Endothelial cell of umbilical vein (primary cell): ENCODE results near the gene LDLRAD3. TPM values are rescaled to one million over a fixed set of nuclear protein-coding genes. Genes with fewer than 3 reads are reported as not detected.

Source experiments
- BruUV-seq: library from RNA; stranded (reverse); fragments of 400-500 nt; replicated peaks from 2 replicates; lab custom pipeline; 2021; lab: Mats Ljungman, UMichigan
- CTCF ChIA-PET: fragments of 300-600, 350-600 bp; sonication (Branson Sonifier 250); formaldehyde crosslinking; loops from one replicate; lab custom pipeline; 2021; ENCODE audit warnings: antibody characterized with exemption, inconsistent platforms; lab: Charles Lee
- POLR2A ChIA-PET: fragments of 300-600, 350-600 bp; sonication (Branson Sonifier 250); formaldehyde crosslinking; loops from one replicate; lab custom pipeline; 2021; ENCODE audit warnings: antibody characterized with exemption, inconsistent platforms; lab: Charles Lee
- DNase-seq: peaks from one replicate; pipeline ENCODE4 v3.0.0-alpha.2; 2011; ENCODE audit warnings: low read depth, low spot score
- FAIRE-seq: peaks from 2 replicates; lab custom pipeline; 2011; peaks lifted over from hg19 to GRCh38; lab: Jason Lieb, UNC
- H2AFZ ChIP-seq: 2 replicates; pipeline ENCODE4 v1.6.0; 2012; ENCODE audit warnings: low read depth, low read length, control low read depth, inconsistent platforms
- H3K27ac ChIP-seq: 2 replicates; pipeline ENCODE4 v1.5.1; 2011; ENCODE audit warnings: low read depth, mild to moderate bottlenecking, control low read depth, low read length, moderate library complexity; ENCODE audit not compliant: insufficient read depth
- H3K27me3 ChIP-seq, 2 experiments: 2 replicates each; pipeline versions ENCODE4 v1.6.0 to v1.6.1; 2011; ENCODE audit warnings: low read length in 2 of 2, mixed read lengths in 1 of 2; ENCODE audit not compliant: control insufficient read depth in 2 of 2, insufficient read depth in 2 of 2
- H3K36me3 ChIP-seq, 2 experiments: 2 replicates in 1 of 2; 3 replicates in 1 of 2; pipeline ENCODE4 v1.5.1; 2011; ENCODE audit warnings: low read length in 2 of 2, mild to moderate bottlenecking in 1 of 2, moderate library complexity in 1 of 2; ENCODE audit not compliant: control insufficient read depth in 2 of 2, insufficient read depth in 2 of 2; ENCODE audit errors: extremely low read depth in 1 of 2
- H3K4me1 ChIP-seq: 3 replicates; pipeline ENCODE4 v1.5.1; 2011; ENCODE audit warnings: mild to moderate bottlenecking, low read length; ENCODE audit not compliant: control insufficient read depth, insufficient read depth; ENCODE audit errors: extremely low read depth
- H3K4me2 ChIP-seq: 2 replicates; pipeline ENCODE4 v1.6.1; 2011; ENCODE audit warnings: low read length, control low read depth, mixed read lengths; ENCODE audit not compliant: insufficient read depth
- H3K4me3 ChIP-seq, 3 experiments: fragments of 200-600 bp in 1 of 3; sonication (generic), shearing (Covaris generic) in 1 of 3; replicated peaks in 1 of 3; 2 replicates each; pipeline ENCODE4 v1.5.1; 2011 to 2016; ENCODE audit warnings: control low read depth in 3 of 3, low read length in 3 of 3, mild to moderate bottlenecking in 2 of 3, inconsistent platforms in 1 of 3, low read depth in 1 of 3, moderate library complexity in 1 of 3; ENCODE audit not compliant: insufficient read depth in 1 of 3
- H3K79me2 ChIP-seq: 2 replicates; pipeline ENCODE4 v1.6.0; 2012; ENCODE audit warnings: low read length, inconsistent platforms; ENCODE audit not compliant: control insufficient read depth, insufficient read depth
- H3K9ac ChIP-seq: replicated peaks from 2 replicates; pipeline ENCODE3; 2011; ENCODE audit warnings: low read length, control low read depth; ENCODE audit not compliant: insufficient read depth; ENCODE audit errors: extremely low read depth
- H3K9me1 ChIP-seq: replicated peaks from 3 replicates; pipeline ENCODE4 v1.6.0; 2011; ENCODE audit warnings: mild to moderate bottlenecking, low read length; ENCODE audit not compliant: control insufficient read depth, insufficient read depth; ENCODE audit errors: extremely low read depth
- H3K9me3 ChIP-seq: replicated peaks from 2 replicates; pipeline ENCODE4 v1.5.1; 2012; ENCODE audit warnings: low read length, inconsistent platforms; ENCODE audit not compliant: control insufficient read depth, insufficient read depth
- H4K20me1 ChIP-seq: replicated peaks from 2 replicates; pipeline ENCODE3; 2011; ENCODE audit warnings: mild to moderate bottlenecking, low read length; ENCODE audit not compliant: control insufficient read depth, insufficient read depth; ENCODE audit errors: extremely low read depth
- EZH2 ChIP-seq: IDR thresholded peaks from 2 replicates; pipeline ENCODE4 v1.6.1; 2012; ENCODE audit warnings: borderline replicate concordance, low read depth, mild to moderate bottlenecking, moderate library complexity, low read length, inconsistent platforms; ENCODE audit not compliant: severe bottlenecking
- FOS ChIP-seq: IDR thresholded peaks from 2 replicates; pipeline ENCODE4 v1.6.1; 2011; ENCODE audit warnings: mild to moderate bottlenecking, low read length, moderate library complexity, borderline replicate concordance; ENCODE audit not compliant: insufficient read depth
- GATA2 ChIP-seq: IDR thresholded peaks from 2 replicates; pipeline ENCODE4 v1.7.0; 2011; ENCODE audit warnings: low read depth, mild to moderate bottlenecking, moderate library complexity, mixed read lengths, low read length; ENCODE audit not compliant: insufficient read length, insufficient read depth
- JUN ChIP-seq: IDR thresholded peaks from 2 replicates; pipeline ENCODE4 v1.6.1; 2011; ENCODE audit warnings: borderline replicate concordance, low read depth; ENCODE audit not compliant: insufficient read length, insufficient read depth
- MYC ChIP-seq: IDR thresholded peaks from one replicate; pipeline ENCODE4 v1.6.1; 2011; ENCODE audit warnings: mild to moderate bottlenecking, low read depth, low read length
- POLR2A ChIP-seq: IDR thresholded peaks from 2 replicates; pipeline ENCODE4 v1.6.1; 2012; ENCODE audit warnings: low read depth, mild to moderate bottlenecking, control low read depth, low read length
- POLR2AphosphoS5 ChIP-seq: IDR thresholded peaks from 2 replicates; pipeline ENCODE4 v1.6.1; 2012; ENCODE audit warnings: low read depth, mild to moderate bottlenecking, control low read depth, low read length, moderate library complexity; ENCODE audit not compliant: insufficient read depth
- dilution Hi-C: fragments of 300-500 bp; cut with MboI; formaldehyde crosslinking; loops from one replicate; pipeline ENCODE4 v1.15.0; 2019; ENCODE audit warnings: low sequenced_read_pairs; ENCODE audit not compliant: extremely low pct_ligation_motif_present
- intact Hi-C: fragments of 100-400 bp; cut with micrococcal nuclease; formaldehyde crosslinking; loops from one replicate; pipeline ENCODE4 v1.10.0; 2022
- polyA plus RNA-seq, 4 experiments: library from polyadenylated mRNA; depleted of rRNA in 3 of 4; stranded (reverse) in 3 of 4; unstranded in 1 of 4; fragments of >200 nt; gene quantifications; 2 replicates each; pipeline versions ENCODE4 v1.2.1 to v1.2.3, GENCODE V29; 2011 to 2012; ENCODE audit warnings: missing spikeins in 1 of 4
- total RNA-seq: library from RNA; stranded (reverse); gene quantifications from 2 replicates; pipeline ENCODE4 v1.2.3, GENCODE V29; 2021
- TF ChIP-seq, protein P1 (sequence below): IDR thresholded peaks from 2 replicates; pipeline ENCODE4 v1.6.1; 2011; ENCODE audit not compliant: insufficient read depth, insufficient read length
- TF ChIP-seq, protein P2 (sequence below), 2 donors: IDR thresholded peaks; 1 replicate in 1 of 2; 2 replicates in 1 of 2; pipeline ENCODE4 v1.5.1; 2011; ENCODE audit warnings: low read length in 2 of 2, mild to moderate bottlenecking in 2 of 2, moderate library complexity in 2 of 2, control low read depth in 1 of 2, inconsistent platforms in 1 of 2, low read depth in 1 of 2; ENCODE audit not compliant: insufficient read depth in 1 of 2; ENCODE audit errors: extremely low read depth in 1 of 2

LDLRAD3 gene
- total and polyA plus RNA-seq, 2 donors (not counting 3 experiments of a cell fraction or from before 2014, with no cell fraction given) = 17.9 to 25.1 TPM

DNA sequence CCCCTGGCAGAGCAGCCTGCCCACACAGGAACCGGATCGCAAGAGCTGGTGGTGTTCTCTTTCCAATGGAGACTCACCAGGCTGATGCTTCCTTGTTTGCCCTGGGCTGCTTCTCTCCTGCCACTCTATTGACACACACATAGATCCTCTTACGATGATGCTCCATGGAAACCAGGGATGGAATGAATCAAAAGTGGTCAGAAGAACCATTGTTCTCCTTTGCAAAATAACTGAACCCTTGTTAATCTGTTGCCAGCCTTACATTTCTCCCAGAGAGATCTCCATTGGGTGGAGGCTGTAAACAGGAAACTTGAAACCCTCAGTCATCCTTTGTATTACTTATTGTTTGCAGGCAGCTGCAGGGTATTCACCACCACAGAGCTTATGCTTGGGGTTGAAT lies 24.6 kb upstream of the LDLRAD3 start:
- no TSS peak for BruUV-seq
- Histone ChIP-seq H3K9me3 (no peaks in the 10 kb centered on the region), H3K36me3 (no peaks in the 10 kb centered on the region), H3K4me3 (no peak overlapping the region), H3K9ac (no peak overlapping the region), H3K27me3 (peaks cover 3 to 5% of the 10 kb centered on the region in 2 experiments), H3K27ac (no peak overlapping the region), H3K4me2 (no peak overlapping the region), H4K20me1 (no peaks in the 10 kb centered on the region), H3K9me1 (no peaks in the 10 kb centered on the region), H3K4me1 (peaks cover 22% of the 10 kb centered on the region), H3K79me2 (no peaks in the 10 kb centered on the region), H2AFZ (no peak overlapping the region)
- no peak for TF ChIP-seq GATA2
- TF ChIP-seq, protein P1, sequence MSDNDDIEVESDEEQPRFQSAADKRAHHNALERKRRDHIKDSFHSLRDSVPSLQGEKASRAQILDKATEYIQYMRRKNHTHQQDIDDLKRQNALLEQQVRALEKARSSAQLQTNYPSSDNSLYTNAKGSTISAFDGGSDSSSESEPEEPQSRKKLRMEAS = no peak
- TF ChIP-seq, protein P2, sequence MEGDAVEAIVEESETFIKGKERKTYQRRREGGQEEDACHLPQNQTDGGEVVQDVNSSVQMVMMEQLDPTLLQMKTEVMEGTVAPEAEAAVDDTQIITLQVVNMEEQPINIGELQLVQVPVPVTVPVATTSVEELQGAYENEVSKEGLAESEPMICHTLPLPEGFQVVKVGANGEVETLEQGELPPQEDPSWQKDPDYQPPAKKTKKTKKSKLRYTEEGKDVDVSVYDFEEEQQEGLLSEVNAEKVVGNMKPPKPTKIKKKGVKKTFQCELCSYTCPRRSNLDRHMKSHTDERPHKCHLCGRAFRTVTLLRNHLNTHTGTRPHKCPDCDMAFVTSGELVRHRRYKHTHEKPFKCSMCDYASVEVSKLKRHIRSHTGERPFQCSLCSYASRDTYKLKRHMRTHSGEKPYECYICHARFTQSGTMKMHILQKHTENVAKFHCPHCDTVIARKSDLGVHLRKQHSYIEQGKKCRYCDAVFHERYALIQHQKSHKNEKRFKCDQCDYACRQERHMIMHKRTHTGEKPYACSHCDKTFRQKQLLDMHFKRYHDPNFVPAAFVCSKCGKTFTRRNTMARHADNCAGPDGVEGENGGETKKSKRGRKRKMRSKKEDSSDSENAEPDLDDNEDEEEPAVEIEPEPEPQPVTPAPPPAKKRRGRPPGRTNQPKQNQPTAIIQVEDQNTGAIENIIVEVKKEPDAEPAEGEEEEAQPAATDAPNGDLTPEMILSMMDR (IDR thresholded peaks at IDR 0.05; ENCODE audit: extremely low read depth in 1 of 2, insufficient read depth in 1 of 2, low read depth in 1 of 2, low read length in 2 of 2) = no peak
- TF ChIP-seq JUN = no peak
- no peak for TF ChIP-seq POLR2AphosphoS5
- no peak for TF ChIP-seq FOS
- no peak for TF ChIP-seq MYC
- TF ChIP-seq EZH2 = no peak
- no peak for TF ChIP-seq POLR2A
- ChIA-PET POLR2A (no interaction called here), CTCF (interaction anchor here (0.6 to 2.7 kb wide), 4 partner anchors 14 to 212 kb away, joined by 3 to 13 read pairs (median 4); no protein-coding TSS in a partner anchor)
- intact Hi-C loops = no loop called here
- dilution Hi-C loops = no loop called here
- peak; percentile 77 for DNase-seq
- FAIRE-seq = peak; percentile 38
